ENCODE results near the gene GPR162. TPM values are rescaled to one million over a fixed set of nuclear protein-coding genes. Genes with fewer than 3 reads are reported as not detected.

GPR162 gene
- total RNA-seq, 1 experiment from 2014 or later = 3.5 TPM

GRCh38 chr12:6807170-6807569 lies 14.5 kb upstream of the GPR162 start:
- no peak overlapping the region for H3K4me3 ChIP-seq
- no peak overlapping the region for H3K27ac ChIP-seq
- no peaks in the 10 kb centered on the region for H3K4me1 ChIP-seq
- no peak for DNase-seq
- no peaks in the 10 kb centered on the region for H3K9me3 ChIP-seq (replicated peaks)
- H3K27me3 ChIP-seq = peaks cover 13% of the 10 kb centered on the region; the same call in 1 of the 2 replicates
- no peaks in the 10 kb centered on the region for H3K36me3 ChIP-seq

GRCh38 chr12:6809056-6809455 lies 12.6 kb upstream of the GPR162 start:
- peaks cover 13% of the 10 kb centered on the region; the same call in 1 of the 2 replicates for H3K27me3 ChIP-seq
- no peaks in the 10 kb centered on the region for H3K36me3 ChIP-seq
- DNase-seq = no peak
- no peak overlapping the region for H3K27ac ChIP-seq
- H3K4me1 ChIP-seq = no peaks in the 10 kb centered on the region
- H3K9me3 ChIP-seq (replicated peaks) = no peaks in the 10 kb centered on the region
- no peak overlapping the region for H3K4me3 ChIP-seq

- no peaks in the 10 kb centered on the region for H3K9me3 ChIP-seq (replicated peaks)
- no peaks in the 10 kb centered on the region for H3K4me1 ChIP-seq
- H3K27ac ChIP-seq = no peak overlapping the region
- DNase-seq = no peak
- H3K4me3 ChIP-seq = no peak overlapping the region
- no peaks in the 10 kb centered on the region for H3K36me3 ChIP-seq
- H3K27me3 ChIP-seq = peaks cover 13% of the 10 kb centered on the region; the same call in 1 of the 2 replicates
These were observed 10.9 kb upstream of the GPR162 start for GRCh38 chr12:6810758-6811157.

GRCh38 chr12:6813363-6813762 lies 8.3 kb upstream of the GPR162 start:
- H3K36me3 ChIP-seq = no peaks in the 10 kb centered on the region
- no peak overlapping the region for H3K4me3 ChIP-seq
- H3K27me3 ChIP-seq = peaks cover 13% of the 10 kb centered on the region; the same call in 1 of the 2 replicates
- no peak for DNase-seq
- no peak overlapping the region for H3K27ac ChIP-seq
- no peaks in the 10 kb centered on the region for H3K9me3 ChIP-seq (replicated peaks)
- H3K4me1 ChIP-seq = no peaks in the 10 kb centered on the region

- Histone ChIP-seq H3K27ac (no peak overlapping the region), H3K36me3 (no peaks in the 10 kb centered on the region), H3K4me3 (no peak overlapping the region), H3K9me3 (replicated peaks) (no peaks in the 10 kb centered on the region), H3K27me3 (peaks cover 18% of the 10 kb centered on the region), H3K4me1 (peaks cover 7% of the 10 kb centered on the region; the same call in 1 of the 2 replicates)
- DNase-seq = peak in 1 of 2 experiments; percentile 0
These were observed 5.0 kb upstream of the GPR162 start for GRCh38 chr12:6816598-6816997.

- no peak for DNase-seq
- Histone ChIP-seq H3K27me3 (peaks cover 15% of the 10 kb centered on the region), H3K36me3 (no peaks in the 10 kb centered on the region), H3K4me3 (no peak overlapping the region), H3K27ac (no peak overlapping the region), H3K9me3 (replicated peaks) (no peaks in the 10 kb centered on the region), H3K4me1 (peaks cover 10% of the 10 kb centered on the region; the same call in 1 of the 2 replicates)
These were observed 4.5 kb upstream of the GPR162 start for GRCh38 chr12:6817098-6817497.

- Histone ChIP-seq H3K27me3 (peaks cover 14% of the 10 kb centered on the region), H3K9me3 (replicated peaks) (no peaks in the 10 kb centered on the region)
These were observed 3.9 kb upstream of the GPR162 start for GRCh38 chr12:6817662-6818157.

GRCh38 chr12:6818222-6818621 lies 3.4 kb upstream of the GPR162 start:
- Histone ChIP-seq H3K9me3 (replicated peaks) (no peaks in the 10 kb centered on the region), H3K4me1 (peaks cover 10% of the 10 kb centered on the region; the same call in 1 of the 2 replicates), H3K27me3 (peaks cover 14% of the 10 kb centered on the region), H3K4me3 (no peak overlapping the region), H3K36me3 (no peaks in the 10 kb centered on the region), H3K27ac (no peak overlapping the region)
- no peak for DNase-seq

More at GRCh38 chr12:6817662-6818157, 3.9 kb upstream of the GPR162 start:
- Histone ChIP-seq H3K4me3 (no peak overlapping the region), H3K36me3 (no peaks in the 10 kb centered on the region), H3K27ac (no peak overlapping the region), H3K4me1 (peaks cover 10% of the 10 kb centered on the region; the same call in 1 of the 2 replicates)
- DNase-seq = no peak

GRCh38 chr12:6818645-6819044 lies 3.0 kb upstream of the GPR162 start:
- Histone ChIP-seq H3K4me1 (peaks cover 10% of the 10 kb centered on the region; the same call in 1 of the 2 replicates), H3K27ac (no peak overlapping the region), H3K36me3 (no peaks in the 10 kb centered on the region), H3K27me3 (peaks cover 14% of the 10 kb centered on the region), H3K9me3 (replicated peaks) (no peaks in the 10 kb centered on the region), H3K4me3 (no peak overlapping the region)
- DNase-seq = no peak

- Histone ChIP-seq H3K27ac (no peak overlapping the region), H3K27me3 (peaks cover 14% of the 10 kb centered on the region), H3K4me3 (no peak overlapping the region), H3K4me1 (peaks cover 10% of the 10 kb centered on the region; the same call in 1 of the 2 replicates), H3K9me3 (replicated peaks) (no peaks in the 10 kb centered on the region), H3K36me3 (no peaks in the 10 kb centered on the region)
- DNase-seq = no peak
These were observed 2.3 kb upstream of the GPR162 start for GRCh38 chr12:6819106-6820030.

- Histone ChIP-seq H3K4me1 (peaks cover 10% of the 10 kb centered on the region), H3K36me3 (no peaks in the 10 kb centered on the region), H3K9me3 (replicated peaks) (no peaks in the 10 kb centered on the region), H3K27ac (no peak overlapping the region), H3K27me3 (peaks cover 14% of the 10 kb centered on the region), H3K4me3 (no peak overlapping the region)
- DNase-seq = no peak
These were observed 1.5 kb upstream of the GPR162 start for GRCh38 chr12:6820166-6820565.

- Histone ChIP-seq H3K4me3 (no peak overlapping the region), H3K36me3 (no peaks in the 10 kb centered on the region), H3K27ac (no peak overlapping the region), H3K27me3 (peaks cover 14% of the 10 kb centered on the region), H3K4me1 (peaks cover 18% of the 10 kb centered on the region), H3K9me3 (replicated peaks) (no peaks in the 10 kb centered on the region)
- no peak for DNase-seq
These were observed 960 bp downstream of the GPR162 start for GRCh38 chr12:6822426-6823135.

- Histone ChIP-seq H3K4me1 (peaks cover 18% of the 10 kb centered on the region), H3K4me3 (no peak overlapping the region), H3K27ac (no peak overlapping the region), H3K36me3 (no peaks in the 10 kb centered on the region), H3K27me3 (peaks cover 14% of the 10 kb centered on the region), H3K9me3 (replicated peaks) (no peaks in the 10 kb centered on the region)
- no peak for DNase-seq
These were observed 1.8 kb downstream of the GPR162 start for GRCh38 chr12:6823182-6824084.

Measured in SJCRH30 (cell line).